HG02763 (cell line): Measurements from ENCODE around the gene ARSA.

ENCODE experiments used
- ATAC-seq: cut with Tn5 transposase; IDR thresholded peaks from one replicate; pipeline ENCODE4 v1.9.1; 2021; ENCODE audit warnings: mild to moderate bottlenecking, moderate library complexity; ENCODE audit not compliant: unreplicated experiment

The ARSA gene

GRCh38 chr22:50606165-50606945, 21.6 kb downstream of the ARSA start:
- ATAC-seq, result no peak

DNA sequence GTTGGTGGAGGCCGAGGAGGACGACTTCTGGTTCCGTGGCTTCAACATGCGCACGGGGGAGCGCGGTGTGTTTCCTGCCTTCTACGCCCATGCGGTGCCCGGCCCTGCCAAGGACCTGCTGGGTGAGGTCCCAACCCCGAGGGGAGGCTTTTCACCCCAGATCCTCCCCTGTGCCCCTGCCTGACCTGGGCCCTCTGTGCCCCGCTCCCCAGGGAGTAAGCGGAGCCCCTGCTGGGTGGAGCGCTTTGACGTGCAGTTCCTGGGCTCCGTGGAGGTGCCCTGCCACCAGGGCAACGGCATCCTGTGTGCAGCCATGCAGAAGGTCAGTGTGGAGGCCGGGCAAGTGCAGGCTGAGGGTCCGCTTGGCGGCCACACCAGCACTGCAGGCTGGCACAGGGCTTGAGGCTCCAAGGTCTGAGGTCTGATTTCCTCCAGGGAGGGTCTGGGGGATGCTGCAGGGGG, 22.3 kb downstream of the ARSA start:
- ATAC-seq, result no peak

- ATAC-seq, result no peak
These were observed 22.8 kb downstream of the ARSA start for GRCh38 chr22:50605002-50605612.

DNA sequence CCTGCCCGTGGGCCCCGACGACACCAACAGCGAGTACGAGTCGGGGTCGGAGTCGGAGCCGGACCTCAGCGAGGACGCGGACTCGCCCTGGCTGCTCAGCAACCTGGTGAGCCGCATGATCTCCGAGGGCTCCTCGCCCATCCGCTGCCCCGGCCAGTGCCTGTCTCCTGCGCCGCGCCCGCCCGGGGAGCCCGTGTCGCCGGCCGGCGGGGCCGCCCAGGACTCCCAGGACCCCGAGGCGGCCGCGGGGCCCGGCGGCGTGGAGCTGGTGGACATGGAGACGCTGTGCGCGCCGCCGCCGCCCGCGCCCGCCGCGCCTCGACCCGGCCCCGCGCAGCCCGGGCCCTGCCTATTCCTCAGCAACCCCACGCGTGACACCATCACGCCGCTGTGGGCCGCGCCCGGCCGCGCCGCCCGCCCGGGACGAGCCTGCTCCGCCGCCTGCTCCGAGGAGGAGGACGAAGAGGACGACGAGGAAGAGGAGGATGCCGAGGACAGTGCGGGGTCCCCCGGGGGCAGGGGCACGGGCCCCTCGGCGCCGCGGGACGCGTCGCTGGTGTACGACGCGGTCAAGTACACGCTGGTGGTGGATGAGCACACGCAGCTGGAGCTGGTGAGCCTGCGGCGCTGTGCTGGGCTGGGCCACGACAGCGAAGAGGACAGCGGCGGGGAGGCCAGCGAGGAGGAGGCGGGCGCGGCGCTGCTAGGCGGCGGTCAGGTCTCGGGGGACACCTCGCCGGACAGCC, 23.5 kb downstream of the ARSA start:
- no peak for ATAC-seq

DNA sequence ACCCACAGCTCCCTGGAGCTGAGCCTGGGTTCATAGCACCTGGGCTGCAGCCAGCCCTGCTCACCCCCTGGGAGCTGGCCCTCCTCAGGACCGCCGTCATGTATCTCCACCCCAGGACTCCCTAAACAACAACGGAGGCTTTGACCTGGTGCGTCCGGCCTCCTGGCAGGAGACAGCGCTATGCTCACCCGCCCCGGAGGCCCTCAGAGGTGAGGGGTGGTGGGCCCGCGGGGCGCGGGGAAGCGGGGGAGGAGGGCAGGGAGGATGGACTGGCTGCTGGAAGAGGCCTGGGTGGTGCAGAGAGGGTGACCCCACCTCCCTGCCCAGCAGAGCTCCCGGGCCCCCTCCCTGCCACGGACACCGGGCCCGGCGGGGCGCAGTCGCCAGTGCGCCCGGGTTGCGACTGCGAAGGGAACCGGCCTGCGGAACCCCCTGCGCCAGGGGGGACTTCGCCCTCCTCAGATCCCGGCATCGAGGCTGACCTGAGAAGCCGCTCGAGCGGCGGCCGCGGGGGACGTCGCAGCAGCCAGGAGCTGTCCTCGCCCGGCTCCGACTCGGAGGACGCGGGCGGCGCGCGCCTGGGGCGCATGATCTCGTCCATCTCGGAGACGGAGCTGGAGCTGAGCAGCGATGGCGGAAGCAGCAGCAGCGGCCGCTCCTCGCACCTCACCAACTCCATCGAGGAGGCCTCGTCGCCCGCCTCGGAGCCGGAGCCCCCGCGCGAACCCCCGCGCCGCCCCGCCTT, 24.3 kb downstream of the ARSA start:
- no peak for ATAC-seq

DNA sequence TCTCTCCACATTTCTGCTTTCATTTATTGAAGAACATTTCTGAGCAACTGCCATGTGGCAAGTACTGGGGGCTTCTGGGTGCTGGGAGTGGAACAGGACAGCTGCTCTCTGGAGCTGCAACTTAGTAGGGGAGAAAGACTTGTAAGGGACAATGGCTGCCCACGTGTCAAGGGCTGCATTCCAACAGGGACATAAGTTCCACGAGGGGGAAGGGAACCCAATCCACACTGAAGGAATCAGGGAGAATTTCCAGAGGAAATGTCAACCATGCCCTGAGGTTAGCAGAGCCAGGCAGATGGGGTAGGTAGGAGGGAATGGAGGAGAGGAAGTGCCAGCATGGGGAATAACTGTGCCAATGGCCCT, 25.6 kb downstream of the ARSA start:
- no peak for ATAC-seq

GRCh38 chr22:50601669-50602337, 26.1 kb downstream of the ARSA start:
- no peak for ATAC-seq

GRCh38 chr22:50600967-50601668, 26.8 kb downstream of the ARSA start:
- ATAC-seq, result no peak

GRCh38 chr22:50600538-50600937, 27.4 kb downstream of the ARSA start, which contains the start of gene MAPK8IP2:
Gene MAPK8IP2 (plus strand): TSS chr22:50600793. CDS start chr22:50600819, 26 bp downstream.
- ATAC-seq, result no peak

- no peak for ATAC-seq
These were observed 28.0 kb downstream of the ARSA start for GRCh38 chr22:50599816-50600455.

GRCh38 chr22:50597097-50597496, 30.9 kb downstream of the ARSA start:
- no peak for ATAC-seq

DNA sequence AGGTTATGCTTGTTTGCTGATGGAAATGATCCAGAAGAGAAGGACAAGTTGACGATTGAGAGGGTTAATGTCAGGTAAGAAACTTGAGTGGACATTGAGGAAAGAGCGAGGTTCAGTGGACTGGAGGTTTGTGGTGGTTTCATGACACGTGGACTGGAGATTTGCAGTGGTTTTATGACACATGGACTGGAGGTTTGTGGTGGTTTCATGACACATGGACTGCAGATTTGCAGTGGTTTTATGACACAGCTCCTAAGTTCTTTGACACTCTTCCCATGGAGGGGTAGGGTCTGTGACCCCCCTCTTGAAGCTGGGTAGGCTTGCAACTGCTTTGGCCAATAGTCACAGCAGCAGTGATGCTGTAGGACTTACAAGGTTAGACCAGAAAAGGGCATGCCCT, 32.8 kb downstream of the ARSA start:
- no peak for ATAC-seq

DNA sequence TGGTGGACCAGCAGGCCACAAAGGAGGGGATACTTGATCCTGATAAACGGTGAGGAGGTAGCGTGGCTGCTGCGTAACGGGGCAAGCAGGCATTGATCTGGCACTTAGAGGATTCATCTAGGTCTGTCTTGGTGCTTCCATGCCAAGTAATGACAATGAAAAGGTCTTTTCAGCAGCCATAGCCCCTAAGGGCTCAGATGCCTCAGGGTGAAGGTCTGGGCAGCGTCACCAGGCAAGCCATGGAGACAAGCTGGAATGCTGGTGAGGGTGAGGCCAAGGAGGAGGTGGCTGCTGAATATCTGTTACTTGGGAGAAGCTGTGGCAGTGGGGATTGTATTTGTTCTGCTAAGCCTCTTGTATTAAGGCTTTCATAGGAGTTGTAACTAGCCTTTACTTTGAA, 40.5 kb downstream of the ARSA start:
- no peak for ATAC-seq

GRCh38 chr22:50586416-50586815, 41.5 kb downstream of the ARSA start:
- no peak for ATAC-seq

DNA sequence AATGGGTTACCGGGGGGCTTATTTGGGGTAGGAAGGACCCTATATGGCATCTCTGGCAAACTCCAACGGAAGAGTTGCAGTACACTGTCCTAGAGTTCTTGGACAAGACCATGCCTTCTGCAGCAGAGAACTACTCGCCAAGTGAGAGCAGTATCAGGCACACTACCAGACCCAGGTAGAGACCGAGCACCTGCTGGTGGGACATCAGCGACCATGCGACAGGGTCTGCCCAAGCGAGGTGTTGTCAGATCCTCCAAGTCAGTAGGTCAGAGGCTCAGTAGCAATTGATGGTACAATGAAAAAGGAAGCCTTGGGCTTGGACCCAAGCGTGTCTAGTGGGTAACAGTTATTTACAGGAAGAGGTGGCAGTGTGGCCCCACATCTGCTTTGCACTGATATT, 42.2 kb downstream of the ARSA start:
- no peak for ATAC-seq

GRCh38 chr22:50585238-50585637, 42.7 kb downstream of the ARSA start:
- no peak for ATAC-seq

- ATAC-seq, result no peak
These were observed 43.6 kb downstream of the ARSA start for GRCh38 chr22:50584106-50585096.

GRCh38 chr22:50583294-50583861, 44.6 kb downstream of the ARSA start:
- peak; percentile 17 for ATAC-seq
